ENCODE data around the gene FIGLA.

GRCh38 chr2:70745276-70745825 is 45.1 kb downstream of the FIGLA start:
- no peak for TF ChIP-seq CTCF (conservative IDR thresholded peaks at IDR 0.05; ENCODE audit: low read length)
- no peak for TF ChIP-seq EZH2phosphoT487 (IDR thresholded peaks at IDR 0.05; ENCODE audit: borderline replicate concordance)
